Caco-2 (cell line): ENCODE measurements around the gene SLC35B4. TPM values are rescaled to one million over a fixed set of nuclear protein-coding genes. Genes with fewer than 3 reads are reported as not detected.

Source experiments
- BruUV-seq: library from RNA; stranded (reverse); fragments of 400-500 nt; replicated peaks from 2 replicates; lab custom pipeline; 2021; lab: Mats Ljungman, UMichigan
- CTCF ChIA-PET: fragments of 300-600 bp; sonication (Branson Sonifier 250); formaldehyde crosslinking; loops from one replicate; lab custom pipeline; 2022; ENCODE audit warnings: antibody characterized with exemption; lab: Charles Lee
- POLR2A ChIA-PET: fragments of 300-600 bp; sonication (Branson Sonifier 250); formaldehyde crosslinking; loops from one replicate; lab custom pipeline; 2022; ENCODE audit warnings: antibody characterized with exemption; lab: Charles Lee
- DNase-seq, 2 experiments: peaks; one replicate each; pipeline versions ENCODE4 v3.0.0 to v3.0.0-alpha.2; 2020 to 2022
- H3K27me3 ChIP-seq: replicated peaks from 2 replicates; pipeline ENCODE4 v1.6.0; 2011; ENCODE audit warnings: low read length; ENCODE audit not compliant: control insufficient read depth, insufficient read depth
- H3K36me3 ChIP-seq: 2 replicates; pipeline ENCODE4 v1.5.1; 2011; ENCODE audit warnings: low read length; ENCODE audit not compliant: control insufficient read depth, insufficient read depth
- H3K4me1 ChIP-seq: fragments of 250-450 bp; sonication (Bioruptor Pico); 2 replicates; pipeline ENCODE4 v1.5.1; 2020; ENCODE audit warnings: mild to moderate bottlenecking
- H3K4me3 ChIP-seq: 2 replicates; pipeline ENCODE4 v1.5.1; 2011; ENCODE audit warnings: low read depth, mild to moderate bottlenecking, control low read depth, low read length
- H3K9me3 ChIP-seq: fragments of 250-450 bp; sonication (Bioruptor Pico); 2 replicates; pipeline ENCODE4 v1.5.1; 2020; ENCODE audit warnings: mild to moderate bottlenecking, moderate library complexity
- H3K27ac Mint-ChIP-seq: one replicate; pipeline ENCODE4 v1.8.0; 2022; ENCODE audit warnings: mixed read lengths; ENCODE audit not compliant: unreplicated experiment
- H3K27me3 Mint-ChIP-seq: one replicate; pipeline ENCODE4 v1.8.0; 2022; ENCODE audit warnings: mixed read lengths; ENCODE audit not compliant: insufficient read depth, unreplicated experiment
- H3K36me3 Mint-ChIP-seq: one replicate; pipeline ENCODE4 v1.8.0; 2022; ENCODE audit warnings: mild to moderate bottlenecking, mixed read lengths; ENCODE audit not compliant: insufficient read depth, unreplicated experiment
- H3K4me1 Mint-ChIP-seq: one replicate; pipeline ENCODE4 v1.8.0; 2022; ENCODE audit warnings: low read depth, mixed read lengths; ENCODE audit not compliant: unreplicated experiment
- H3K4me3 Mint-ChIP-seq: one replicate; pipeline ENCODE4 v1.8.0; 2022; ENCODE audit warnings: mild to moderate bottlenecking, moderate library complexity, mixed read lengths; ENCODE audit not compliant: unreplicated experiment
- H3K9me3 Mint-ChIP-seq: one replicate; pipeline ENCODE4 v1.8.0; 2022; ENCODE audit warnings: mixed read lengths; ENCODE audit not compliant: unreplicated experiment
- intact Hi-C: fragments of 100-400 bp; cut with micrococcal nuclease; formaldehyde crosslinking; loops from one replicate; pipeline ENCODE4 v1.10.0; 2022; ENCODE audit not compliant: unreplicated experiment
- total RNA-seq: library from RNA; stranded (reverse); gene quantifications from 2 replicates; pipeline ENCODE4 v1.2.3, GENCODE V29; 2022
- TF ChIP-seq, protein P1 (sequence below), 2 experiments: fragments of 200-600 bp in 1 of 2; IDR thresholded peaks; 1 replicate in 1 of 2; 2 replicates in 1 of 2; pipeline versions ENCODE4 v1.5.1 to v1.8.0; 2011 to 2022; ENCODE audit warnings: antibody characterized with exemption in 1 of 2, control low read depth in 1 of 2, inconsistent platforms in 1 of 2, low read depth in 1 of 2, low read length in 1 of 2, mild to moderate bottlenecking in 1 of 2, moderate library complexity in 1 of 2; ENCODE audit not compliant: insufficient read depth in 1 of 2, severe bottlenecking in 1 of 2, unreplicated experiment in 1 of 2

Gene SLC35B4
- total RNA-seq, 1 experiment from 2014 or later: 18.2 TPM

GRCh38 chr7:134337980-134338379, 21.2 kb upstream of the SLC35B4 start:
- Histone ChIP-seq H3K36me3 (no peaks in the 10 kb centered on the region), H3K9me3 (no peaks in the 10 kb centered on the region), H3K27me3 (no peaks in the 10 kb centered on the region), H3K4me1 (no peaks in the 10 kb centered on the region), H3K4me3 (no peak overlapping the region)
- peaks cover 24% of the 10 kb centered on the region for H3K27me3 Mint-ChIP-seq
- no peaks in the 10 kb centered on the region for H3K9me3 Mint-ChIP-seq
- no peaks in the 10 kb centered on the region for H3K4me1 Mint-ChIP-seq
- TF ChIP-seq, protein P1, sequence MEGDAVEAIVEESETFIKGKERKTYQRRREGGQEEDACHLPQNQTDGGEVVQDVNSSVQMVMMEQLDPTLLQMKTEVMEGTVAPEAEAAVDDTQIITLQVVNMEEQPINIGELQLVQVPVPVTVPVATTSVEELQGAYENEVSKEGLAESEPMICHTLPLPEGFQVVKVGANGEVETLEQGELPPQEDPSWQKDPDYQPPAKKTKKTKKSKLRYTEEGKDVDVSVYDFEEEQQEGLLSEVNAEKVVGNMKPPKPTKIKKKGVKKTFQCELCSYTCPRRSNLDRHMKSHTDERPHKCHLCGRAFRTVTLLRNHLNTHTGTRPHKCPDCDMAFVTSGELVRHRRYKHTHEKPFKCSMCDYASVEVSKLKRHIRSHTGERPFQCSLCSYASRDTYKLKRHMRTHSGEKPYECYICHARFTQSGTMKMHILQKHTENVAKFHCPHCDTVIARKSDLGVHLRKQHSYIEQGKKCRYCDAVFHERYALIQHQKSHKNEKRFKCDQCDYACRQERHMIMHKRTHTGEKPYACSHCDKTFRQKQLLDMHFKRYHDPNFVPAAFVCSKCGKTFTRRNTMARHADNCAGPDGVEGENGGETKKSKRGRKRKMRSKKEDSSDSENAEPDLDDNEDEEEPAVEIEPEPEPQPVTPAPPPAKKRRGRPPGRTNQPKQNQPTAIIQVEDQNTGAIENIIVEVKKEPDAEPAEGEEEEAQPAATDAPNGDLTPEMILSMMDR (IDR thresholded peaks at IDR 0.05; ENCODE audit: insufficient read depth in 1 of 2, low read depth in 1 of 2, low read length in 1 of 2, severe bottlenecking in 1 of 2, unreplicated experiment in 1 of 2): no peak
- no peaks in the 10 kb centered on the region for H3K36me3 Mint-ChIP-seq
- POLR2A ChIA-PET: no interaction called here
- no peak overlapping the region for H3K27ac Mint-ChIP-seq
- intact Hi-C loops: no loop called here
- H3K4me3 Mint-ChIP-seq: no peak overlapping the region
- BruUV-seq: no TSS peak
- CTCF ChIA-PET: interaction anchor here (1.0 kb wide), 1 partner anchor 21 kb away, joined by 3 read pairs; the partner anchor contains the start of gene SLC35B4
- no peak for DNase-seq

DNA sequence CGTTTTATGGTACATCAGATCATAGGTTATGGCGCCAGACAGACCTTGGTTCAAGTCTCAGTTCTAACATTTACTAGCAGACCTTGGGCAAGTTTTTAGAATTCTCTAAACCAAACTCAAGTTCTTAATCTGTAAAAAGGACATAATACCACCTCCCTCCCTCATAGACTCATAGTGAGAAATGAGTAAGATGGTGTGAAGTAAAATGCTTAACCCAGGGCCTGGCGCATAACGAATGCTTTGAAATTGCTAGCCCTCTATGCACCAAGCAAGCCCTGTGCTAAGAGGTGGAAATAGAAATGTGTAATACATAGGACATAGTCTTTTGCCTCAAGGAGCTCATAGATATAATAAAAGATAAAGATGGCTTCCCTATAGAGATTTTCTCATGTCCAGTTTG, 17.7 kb upstream of the SLC35B4 start:
- no peak for DNase-seq
- Mint-ChIP-seq H3K36me3 (no peaks in the 10 kb centered on the region), H3K4me1 (peaks cover 7% of the 10 kb centered on the region), H3K9me3 (no peaks in the 10 kb centered on the region), H3K27me3 (peaks cover 16% of the 10 kb centered on the region), H3K4me3 (no peak overlapping the region), H3K27ac (no peak overlapping the region)
- no peak overlapping the region for H3K4me3 ChIP-seq
- H3K27me3 ChIP-seq: no peaks in the 10 kb centered on the region
- no TSS peak for BruUV-seq
- intact Hi-C loops: no loop called here
- TF ChIP-seq, protein P1 (IDR thresholded peaks at IDR 0.05; ENCODE audit: insufficient read depth in 1 of 2, low read depth in 1 of 2, low read length in 1 of 2, severe bottlenecking in 1 of 2, unreplicated experiment in 1 of 2): no peak
- H3K4me1 ChIP-seq: no peaks in the 10 kb centered on the region
- POLR2A ChIA-PET: interaction anchor here (0.6 kb wide), 1 partner anchor 1371 kb away, joined by 4 read pairs; no protein-coding TSS in a partner anchor
- H3K9me3 ChIP-seq: no peaks in the 10 kb centered on the region
- CTCF ChIA-PET: no interaction called here
- no peaks in the 10 kb centered on the region for H3K36me3 ChIP-seq

- no peak overlapping the region for H3K4me3 Mint-ChIP-seq
- Histone ChIP-seq H3K9me3 (no peaks in the 10 kb centered on the region), H3K27me3 (no peaks in the 10 kb centered on the region), H3K4me3 (no peak overlapping the region), H3K4me1 (no peaks in the 10 kb centered on the region), H3K36me3 (no peaks in the 10 kb centered on the region)
- BruUV-seq: no TSS peak
- TF ChIP-seq, protein P1 (IDR thresholded peaks at IDR 0.05; ENCODE audit: insufficient read depth in 1 of 2, low read depth in 1 of 2, low read length in 1 of 2, severe bottlenecking in 1 of 2, unreplicated experiment in 1 of 2): no peak
- H3K36me3 Mint-ChIP-seq: no peaks in the 10 kb centered on the region
- no peak for DNase-seq
- ChIA-PET CTCF (no interaction called here), POLR2A (no interaction called here)
- intact Hi-C loops: no loop called here
- H3K9me3 Mint-ChIP-seq: no peaks in the 10 kb centered on the region
- H3K27me3 Mint-ChIP-seq: peaks cover 13% of the 10 kb centered on the region
- peaks cover 7% of the 10 kb centered on the region for H3K4me1 Mint-ChIP-seq
- no peak overlapping the region for H3K27ac Mint-ChIP-seq
These were observed 17.2 kb upstream of the SLC35B4 start for GRCh38 chr7:134333943-134334342.
